Stimulated activated naive CD8-positive, alpha-beta T cell treated with anti-CD3 and anti-CD28 coated beads, Interleukin-15, Interleukin-2, amounts not matched to agents 100 ng/mL and 50 ng/mL, for 24 hours (primary cell): Measurements from ENCODE around the gene SGMS2.

Experiments
- H3K27ac Mint-ChIP-seq: one replicate; pipeline ENCODE4 v1.8.0; 2021; ENCODE audit warnings: mild to moderate bottlenecking, mixed read lengths
- H3K27me3 Mint-ChIP-seq: one replicate; pipeline ENCODE4 v1.8.0; 2021; ENCODE audit warnings: mixed read lengths
- H3K36me3 Mint-ChIP-seq: one replicate; pipeline ENCODE4 v1.8.0; 2021; ENCODE audit warnings: low read depth, mixed read lengths
- H3K4me1 Mint-ChIP-seq: one replicate; pipeline ENCODE4 v1.8.0; 2021; ENCODE audit warnings: low read depth, mixed read lengths
- H3K4me3 Mint-ChIP-seq: one replicate; pipeline ENCODE4 v1.8.0; 2021; ENCODE audit warnings: mild to moderate bottlenecking, mixed read lengths
- H3K9me3 Mint-ChIP-seq: one replicate; pipeline ENCODE4 v1.8.0; 2021; ENCODE audit warnings: mixed read lengths

Gene SGMS2

GRCh38 chr4:107870916-107871786 lies 46.4 kb downstream of the SGMS2 start:
- Mint-ChIP-seq H3K9me3 (peaks cover 3% of the 10 kb centered on the region), H3K4me3 (no peak overlapping the region), H3K27me3 (peaks cover 18% of the 10 kb centered on the region), H3K4me1 (no peaks in the 10 kb centered on the region), H3K36me3 (no peaks in the 10 kb centered on the region), H3K27ac (no peak overlapping the region)

GRCh38 chr4:107874024-107874423 lies 49.3 kb downstream of the SGMS2 start:
- H3K9me3 Mint-ChIP-seq = peaks cover 3% of the 10 kb centered on the region
- no peaks in the 10 kb centered on the region for H3K4me1 Mint-ChIP-seq
- H3K27ac Mint-ChIP-seq = no peak overlapping the region
- no peak overlapping the region for H3K4me3 Mint-ChIP-seq
- peaks cover 19% of the 10 kb centered on the region for H3K27me3 Mint-ChIP-seq
- no peaks in the 10 kb centered on the region for H3K36me3 Mint-ChIP-seq

DNA sequence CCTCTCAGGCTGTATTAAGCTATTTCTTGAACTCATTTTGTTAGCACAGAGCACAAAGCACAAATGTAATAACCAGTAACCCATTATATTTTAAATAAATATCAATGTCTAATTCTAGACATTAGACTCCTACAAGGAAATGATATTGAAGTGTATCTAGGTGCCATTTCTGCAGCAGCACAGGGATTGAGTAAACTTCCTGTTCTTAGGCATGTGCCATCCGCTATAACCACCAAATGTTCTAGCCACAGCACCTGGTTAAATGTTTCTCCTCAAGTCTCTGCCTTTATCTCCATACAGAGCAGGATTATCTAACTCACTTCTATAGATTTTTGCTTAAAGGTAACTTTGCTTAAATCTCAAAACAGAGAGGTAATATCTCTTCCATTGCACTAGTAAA lies 51.4 kb downstream of the SGMS2 start:
- Mint-ChIP-seq H3K4me1 (no peaks in the 10 kb centered on the region), H3K9me3 (peaks cover 3% of the 10 kb centered on the region), H3K4me3 (no peak overlapping the region), H3K36me3 (no peaks in the 10 kb centered on the region), H3K27me3 (peaks cover 22% of the 10 kb centered on the region), H3K27ac (no peak overlapping the region)

GRCh38 chr4:107877361-107877760 lies 52.6 kb downstream of the SGMS2 start:
- Mint-ChIP-seq H3K4me1 (no peaks in the 10 kb centered on the region), H3K4me3 (no peak overlapping the region), H3K36me3 (no peaks in the 10 kb centered on the region), H3K27me3 (peaks cover 11% of the 10 kb centered on the region), H3K9me3 (peaks cover 3% of the 10 kb centered on the region), H3K27ac (no peak overlapping the region)

GRCh38 chr4:107885865-107886264 lies 61.1 kb downstream of the SGMS2 start:
- H3K4me3 Mint-ChIP-seq = no peak overlapping the region

DNA sequence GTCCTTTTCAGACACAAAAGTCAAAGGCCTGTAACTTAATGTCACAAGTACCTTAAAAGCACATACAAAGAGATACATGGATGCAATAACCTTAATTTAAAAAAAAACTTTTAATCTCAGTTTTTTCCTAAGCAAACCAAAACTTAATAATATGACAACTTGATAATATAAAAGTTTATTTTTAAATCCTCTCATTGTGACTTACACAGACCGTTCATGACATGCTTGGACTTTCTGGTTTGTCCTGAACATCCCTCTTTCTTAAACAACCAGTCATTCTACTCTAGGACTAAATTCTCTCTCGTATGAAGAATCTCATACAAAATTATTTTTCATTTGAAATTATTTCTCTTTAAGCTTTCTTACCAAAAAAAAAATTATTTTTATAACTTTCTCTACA lies 63.5 kb downstream of the SGMS2 start:
- H3K27me3 Mint-ChIP-seq = peaks cover 16% of the 10 kb centered on the region
- H3K9me3 Mint-ChIP-seq = no peaks in the 10 kb centered on the region
- no peak overlapping the region for H3K4me3 Mint-ChIP-seq
- H3K4me1 Mint-ChIP-seq = no peaks in the 10 kb centered on the region
- H3K36me3 Mint-ChIP-seq = no peaks in the 10 kb centered on the region
- no peak overlapping the region for H3K27ac Mint-ChIP-seq

More at GRCh38 chr4:107885865-107886264, 61.1 kb downstream of the SGMS2 start:
- Mint-ChIP-seq H3K27me3 (peaks cover 20% of the 10 kb centered on the region), H3K9me3 (no peaks in the 10 kb centered on the region), H3K4me1 (no peaks in the 10 kb centered on the region), H3K36me3 (no peaks in the 10 kb centered on the region), H3K27ac (no peak overlapping the region)

DNA sequence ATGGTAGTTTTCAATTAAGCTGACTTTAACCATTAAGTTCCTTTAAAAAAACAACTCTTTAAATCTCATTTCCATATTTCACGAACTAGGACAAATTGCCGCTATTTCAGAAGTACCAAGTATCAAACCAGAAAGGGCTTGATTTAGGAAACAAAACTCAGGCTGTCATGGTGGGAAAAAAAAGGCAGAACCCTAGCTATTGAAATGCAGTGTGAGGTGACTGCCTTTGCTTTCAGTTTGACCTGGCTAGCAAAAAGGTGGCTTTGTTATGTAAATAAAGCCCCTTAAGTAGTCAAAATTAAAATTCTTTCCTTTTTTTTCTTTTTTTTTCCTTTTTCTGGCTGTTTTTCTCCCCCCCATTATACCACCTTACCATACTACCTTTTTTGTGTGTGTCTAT lies 66.0 kb downstream of the SGMS2 start:
- Mint-ChIP-seq H3K9me3 (no peaks in the 10 kb centered on the region), H3K27me3 (peaks cover 4% of the 10 kb centered on the region), H3K4me3 (no peak overlapping the region), H3K36me3 (no peaks in the 10 kb centered on the region), H3K4me1 (no peaks in the 10 kb centered on the region), H3K27ac (no peak overlapping the region)

DNA sequence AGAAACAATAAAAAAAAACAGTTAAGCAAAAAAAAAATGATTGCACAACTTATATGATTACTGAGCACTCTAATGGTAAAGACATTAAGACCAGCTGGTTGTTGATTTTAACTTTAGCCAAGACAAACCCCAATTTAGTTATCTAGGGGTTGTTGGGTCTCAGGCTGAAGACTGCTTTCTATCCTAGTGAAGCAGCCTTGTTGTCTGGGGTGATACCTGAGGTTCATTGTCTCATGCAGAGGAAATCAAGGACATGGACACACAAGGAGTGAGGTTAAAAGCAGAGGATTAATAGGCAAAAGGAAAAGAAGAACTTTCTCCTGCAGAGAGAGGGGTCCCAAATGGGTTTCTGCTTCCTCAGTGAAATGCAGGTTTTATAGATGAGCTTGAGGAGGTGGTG lies 66.6 kb downstream of the SGMS2 start:
- Mint-ChIP-seq H3K27me3 (peaks cover 6% of the 10 kb centered on the region), H3K4me3 (no peak overlapping the region), H3K36me3 (no peaks in the 10 kb centered on the region), H3K27ac (no peak overlapping the region), H3K4me1 (no peaks in the 10 kb centered on the region), H3K9me3 (no peaks in the 10 kb centered on the region)

DNA sequence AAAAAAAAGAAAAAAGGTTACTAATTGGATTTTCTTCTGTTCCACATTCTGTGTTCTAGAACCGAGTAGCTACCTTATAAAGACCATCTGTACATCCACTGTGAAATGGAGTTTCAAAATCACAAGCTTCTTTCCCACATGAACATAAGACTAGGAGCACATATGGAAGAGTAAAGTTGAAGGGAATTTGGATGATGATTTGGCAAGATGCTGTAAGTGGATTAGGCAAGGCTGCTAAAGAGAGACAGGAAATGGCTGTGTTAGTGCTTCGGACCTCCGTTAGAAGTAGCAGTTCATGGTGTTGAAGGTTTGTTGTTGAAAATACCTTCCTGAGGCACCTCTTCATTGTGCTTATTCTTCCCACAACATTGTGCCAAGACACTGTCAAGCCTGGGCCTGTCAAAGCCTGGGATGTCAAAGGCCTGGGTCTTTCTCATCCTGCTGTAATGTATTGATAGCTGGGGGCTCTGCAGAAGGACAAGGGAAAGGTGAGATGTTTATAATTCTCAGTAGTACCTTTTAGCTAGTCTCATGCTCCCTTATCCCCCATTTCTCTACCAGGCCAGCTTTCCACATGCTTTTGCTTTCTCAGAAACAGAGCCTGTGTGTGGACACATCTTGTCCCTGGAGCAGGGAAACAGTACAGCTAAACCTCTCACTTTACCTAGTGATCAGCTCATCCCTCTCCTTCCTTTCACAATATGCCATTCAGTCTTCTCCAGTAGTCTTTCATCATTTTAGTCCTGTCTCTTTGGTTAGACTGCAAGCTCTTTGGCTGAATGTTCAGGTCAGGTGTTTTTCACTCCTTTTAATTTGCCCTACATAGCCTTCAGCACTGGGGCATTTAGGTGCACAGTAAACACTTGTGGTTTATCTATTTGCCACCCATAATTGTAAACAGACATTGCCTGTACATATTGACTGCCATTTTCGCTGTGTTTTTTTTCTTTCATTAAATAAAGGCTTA lies 68.7 kb downstream of the SGMS2 start:
- Mint-ChIP-seq H3K27ac (no peak overlapping the region), H3K4me1 (no peaks in the 10 kb centered on the region), H3K27me3 (peaks cover 12% of the 10 kb centered on the region), H3K4me3 (no peak overlapping the region), H3K36me3 (no peaks in the 10 kb centered on the region), H3K9me3 (no peaks in the 10 kb centered on the region)

GRCh38 chr4:107894138-107894603 lies 69.4 kb downstream of the SGMS2 start:
- H3K4me1 Mint-ChIP-seq = no peaks in the 10 kb centered on the region

DNA sequence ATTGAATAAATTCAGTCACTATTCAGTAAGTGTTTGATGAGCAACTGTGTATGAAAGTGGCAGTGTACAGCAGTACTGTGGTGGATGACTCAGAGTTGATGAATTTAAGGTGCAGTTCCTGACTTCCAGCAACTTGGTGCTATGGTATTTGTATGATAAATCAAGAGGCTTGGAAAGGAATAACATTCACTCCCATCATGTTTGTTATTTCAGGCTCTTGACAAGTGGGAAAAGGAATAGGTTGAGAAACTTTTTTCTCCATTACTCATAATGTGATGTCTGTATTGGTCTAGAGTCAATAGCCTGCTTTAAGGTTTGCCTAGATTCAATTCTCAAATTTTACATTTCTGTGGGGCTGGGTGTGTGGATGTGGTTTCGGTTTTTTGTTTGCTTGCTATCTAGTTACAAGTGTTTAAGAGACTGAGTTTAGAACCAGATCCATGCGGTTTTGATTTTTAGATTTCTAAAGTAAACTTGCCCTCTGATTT lies 71.5 kb downstream of the SGMS2 start:
- no peaks in the 10 kb centered on the region for H3K9me3 Mint-ChIP-seq
- H3K4me3 Mint-ChIP-seq = no peak overlapping the region
- no peaks in the 10 kb centered on the region for H3K36me3 Mint-ChIP-seq
- no peak overlapping the region for H3K27ac Mint-ChIP-seq
- peaks cover 27% of the 10 kb centered on the region for H3K27me3 Mint-ChIP-seq
- no peaks in the 10 kb centered on the region for H3K4me1 Mint-ChIP-seq

More at GRCh38 chr4:107894138-107894603, 69.4 kb downstream of the SGMS2 start:
- no peak overlapping the region for H3K27ac Mint-ChIP-seq
- H3K4me3 Mint-ChIP-seq = no peak overlapping the region
- H3K9me3 Mint-ChIP-seq = no peaks in the 10 kb centered on the region
- H3K27me3 Mint-ChIP-seq = peaks cover 16% of the 10 kb centered on the region
- H3K36me3 Mint-ChIP-seq = no peaks in the 10 kb centered on the region

- Mint-ChIP-seq H3K27me3 (peaks cover 27% of the 10 kb centered on the region), H3K27ac (no peak overlapping the region), H3K4me3 (no peak overlapping the region), H3K36me3 (no peaks in the 10 kb centered on the region), H3K9me3 (no peaks in the 10 kb centered on the region), H3K4me1 (no peaks in the 10 kb centered on the region)
Measured at GRCh38 chr4:107896646-107897045, 71.9 kb downstream of the SGMS2 start.

DNA sequence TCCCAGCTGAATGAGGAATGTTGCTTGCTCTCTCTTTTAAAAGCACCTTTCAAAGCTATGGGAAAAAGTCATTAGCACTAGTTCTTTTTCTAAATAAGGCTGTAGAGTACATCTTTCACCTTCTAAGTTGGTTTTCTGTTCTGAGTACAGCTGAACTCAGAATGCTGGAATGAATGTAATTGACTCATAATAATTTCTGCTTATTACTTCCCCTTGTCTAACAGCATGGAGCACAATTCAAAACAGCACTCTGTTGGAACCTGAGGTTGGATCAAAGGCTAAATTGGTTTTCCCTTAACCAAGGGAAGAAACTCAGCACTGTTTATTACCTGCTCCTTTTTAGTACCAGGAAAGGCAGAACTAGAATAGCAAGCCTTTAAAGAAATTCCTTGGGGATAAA lies 73.1 kb downstream of the SGMS2 start:
- H3K4me1 Mint-ChIP-seq = no peaks in the 10 kb centered on the region
- no peaks in the 10 kb centered on the region for H3K36me3 Mint-ChIP-seq
- H3K4me3 Mint-ChIP-seq = no peak overlapping the region

GRCh38 chr4:107900067-107900466 lies 75.3 kb downstream of the SGMS2 start:
- Mint-ChIP-seq H3K36me3 (peaks cover 6% of the 10 kb centered on the region), H3K9me3 (peaks cover 7% of the 10 kb centered on the region), H3K4me1 (no peaks in the 10 kb centered on the region), H3K27me3 (peaks cover 42% of the 10 kb centered on the region), H3K4me3 (no peak overlapping the region), H3K27ac (no peak overlapping the region)

More for the DNA sequence above, 73.1 kb downstream of the SGMS2 start:
- Mint-ChIP-seq H3K27me3 (peaks cover 27% of the 10 kb centered on the region), H3K9me3 (no peaks in the 10 kb centered on the region), H3K27ac (no peak overlapping the region)

GRCh38 chr4:107900508-107900907 lies 75.8 kb downstream of the SGMS2 start:
- H3K9me3 Mint-ChIP-seq = peaks cover 7% of the 10 kb centered on the region
- no peak overlapping the region for H3K4me3 Mint-ChIP-seq
- peaks cover 6% of the 10 kb centered on the region for H3K36me3 Mint-ChIP-seq
- no peak overlapping the region for H3K27ac Mint-ChIP-seq
- H3K27me3 Mint-ChIP-seq = peaks cover 42% of the 10 kb centered on the region
- H3K4me1 Mint-ChIP-seq = no peaks in the 10 kb centered on the region
